Uterus (tissue), 2 donors: ENCODE data around the gene CLMN.

ENCODE experiments used
- POLR2A ChIP-seq, 2 donors: fragments of 450-650 bp; IDR thresholded peaks; one replicate each; pipeline ENCODE4 v1.6.1; 2016; ENCODE audit warnings: antibody characterized with exemption in 2 of 2, mild to moderate bottlenecking in 1 of 2, moderate library complexity in 1 of 2
- TF ChIP-seq, protein P1 (sequence below), 4 experiments: fragments of 200-600 bp in 2 of 4; fragments of 450-650 bp in 2 of 4; sonication (generic) in 2 of 4; IDR thresholded peaks; one replicate each; pipeline ENCODE4 v1.5.1; 2016 to 2019; ENCODE audit warnings: antibody characterized with exemption in 4 of 4, mild to moderate bottlenecking in 2 of 4, moderate library complexity in 1 of 4

DNA sequence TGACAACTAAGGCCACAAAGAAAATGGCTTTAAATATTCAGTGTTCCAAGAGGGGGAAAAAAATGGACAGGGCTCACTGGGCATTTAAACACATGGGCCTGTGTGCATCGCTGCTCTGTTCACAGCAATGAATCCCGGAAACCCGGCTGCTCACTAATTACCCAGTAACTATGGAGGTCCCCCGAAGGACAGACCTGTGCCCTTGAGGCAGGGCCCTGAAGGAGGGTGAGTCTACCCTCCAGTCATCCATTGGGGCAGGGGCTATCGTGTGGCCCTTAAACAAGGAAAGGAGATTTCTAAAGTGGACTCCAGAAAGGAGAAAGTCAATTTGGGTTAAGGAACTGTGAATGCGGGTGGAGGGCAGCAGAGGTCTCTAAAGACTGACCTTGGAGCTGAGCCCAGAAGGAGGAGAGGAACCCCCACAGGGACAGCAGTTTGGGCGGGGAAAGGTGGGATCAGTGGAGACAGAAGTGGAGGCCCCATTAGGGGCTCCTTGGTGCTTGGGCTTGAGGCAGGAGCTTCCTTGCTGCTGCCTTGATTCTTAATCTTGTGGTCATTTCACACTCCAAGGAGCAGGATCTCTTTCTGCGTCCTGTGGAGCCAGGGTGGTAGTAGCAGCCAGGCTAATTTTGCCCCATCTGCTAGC lies 1.4 kb upstream of the CLMN start:
- TF ChIP-seq, protein P1, sequence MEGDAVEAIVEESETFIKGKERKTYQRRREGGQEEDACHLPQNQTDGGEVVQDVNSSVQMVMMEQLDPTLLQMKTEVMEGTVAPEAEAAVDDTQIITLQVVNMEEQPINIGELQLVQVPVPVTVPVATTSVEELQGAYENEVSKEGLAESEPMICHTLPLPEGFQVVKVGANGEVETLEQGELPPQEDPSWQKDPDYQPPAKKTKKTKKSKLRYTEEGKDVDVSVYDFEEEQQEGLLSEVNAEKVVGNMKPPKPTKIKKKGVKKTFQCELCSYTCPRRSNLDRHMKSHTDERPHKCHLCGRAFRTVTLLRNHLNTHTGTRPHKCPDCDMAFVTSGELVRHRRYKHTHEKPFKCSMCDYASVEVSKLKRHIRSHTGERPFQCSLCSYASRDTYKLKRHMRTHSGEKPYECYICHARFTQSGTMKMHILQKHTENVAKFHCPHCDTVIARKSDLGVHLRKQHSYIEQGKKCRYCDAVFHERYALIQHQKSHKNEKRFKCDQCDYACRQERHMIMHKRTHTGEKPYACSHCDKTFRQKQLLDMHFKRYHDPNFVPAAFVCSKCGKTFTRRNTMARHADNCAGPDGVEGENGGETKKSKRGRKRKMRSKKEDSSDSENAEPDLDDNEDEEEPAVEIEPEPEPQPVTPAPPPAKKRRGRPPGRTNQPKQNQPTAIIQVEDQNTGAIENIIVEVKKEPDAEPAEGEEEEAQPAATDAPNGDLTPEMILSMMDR (IDR thresholded peaks at IDR 0.05) = no peak
- TF ChIP-seq POLR2A (IDR thresholded peaks at IDR 0.05) = no peak
